Activated naive CD8-positive, alpha-beta T cell treated with anti-CD3 and anti-CD28 coated beads, Interleukin-2, amount 50 U/mL, for 24 hours (primary cell): Measurements from ENCODE around the gene FAM72A.
A peak's percentile ranks its signal among the peaks of the same experiment; 100 is the strongest.

Source experiments
- ATAC-seq: fragments of 150-1000 bp; cut with Tn5 transposase; one replicate; pipeline ENCODE4 v1.10.0; 2021
- DNase-seq: peaks from one replicate; pipeline ENCODE4 v3.0.0; 2021
- H3K27ac Mint-ChIP-seq: one replicate; pipeline ENCODE4 v1.8.0; 2021; ENCODE audit warnings: mild to moderate bottlenecking, mixed read lengths
- H3K27me3 Mint-ChIP-seq: one replicate; pipeline ENCODE4 v1.8.0; 2021; ENCODE audit warnings: mixed read lengths
- H3K36me3 Mint-ChIP-seq: one replicate; pipeline ENCODE4 v1.8.0; 2021; ENCODE audit warnings: low read depth, mixed read lengths
- H3K4me1 Mint-ChIP-seq: one replicate; pipeline ENCODE4 v1.8.0; 2021; ENCODE audit warnings: mixed read lengths
- H3K4me3 Mint-ChIP-seq: one replicate; pipeline ENCODE4 v1.8.0; 2021; ENCODE audit warnings: mild to moderate bottlenecking, moderate library complexity, mixed read lengths
- H3K9me3 Mint-ChIP-seq: one replicate; pipeline ENCODE4 v1.8.0; 2021; ENCODE audit warnings: mixed read lengths

The FAM72A gene

DNA sequence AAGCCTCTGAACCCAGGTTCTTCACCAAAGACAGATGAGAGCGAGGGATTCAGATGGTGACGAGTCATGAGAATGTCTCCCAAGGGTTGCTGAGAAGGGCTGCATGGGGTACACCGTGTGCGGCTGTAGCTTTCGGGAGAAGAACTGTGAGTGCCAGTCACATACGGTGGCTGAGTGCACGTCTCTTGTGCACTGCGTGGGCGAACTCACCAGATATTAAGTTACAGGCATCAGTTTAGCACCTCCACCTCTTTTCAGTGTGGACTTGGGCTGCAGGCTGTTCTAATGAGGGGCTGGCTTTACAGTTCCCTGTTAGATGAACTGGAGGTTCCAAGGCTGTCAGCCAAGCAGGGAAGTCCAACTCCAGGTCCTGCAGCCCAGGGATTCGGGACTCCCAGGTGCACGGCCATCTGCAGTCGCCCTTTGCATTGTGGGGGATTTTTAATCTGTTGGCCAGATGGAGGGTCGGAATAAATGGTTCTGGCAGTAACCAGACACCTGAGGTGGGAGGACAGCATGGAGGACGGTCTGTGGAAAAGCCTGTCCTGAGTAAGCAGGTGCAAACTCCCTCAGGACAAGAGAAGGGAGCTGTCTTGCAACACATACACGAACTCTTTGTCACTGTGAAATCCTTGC is 59.0 kb downstream of the FAM72A start:
- Mint-ChIP-seq H3K36me3 (peaks cover 1% of the 10 kb centered on the region), H3K27me3 (peaks cover 18% of the 10 kb centered on the region), H3K27ac (no peak overlapping the region), H3K4me1 (peaks cover 7% of the 10 kb centered on the region), H3K4me3 (no peak overlapping the region), H3K9me3 (peaks cover 3% of the 10 kb centered on the region)
- DNase-seq (no peak), ATAC-seq (no peak)

- ATAC-seq: peak; percentile 66
- no peak overlapping the region for H3K27ac Mint-ChIP-seq
- no peak overlapping the region for H3K4me3 Mint-ChIP-seq
- H3K4me1 Mint-ChIP-seq: peaks cover 7% of the 10 kb centered on the region
- peaks cover 1% of the 10 kb centered on the region for H3K36me3 Mint-ChIP-seq
- peaks cover 25% of the 10 kb centered on the region for H3K27me3 Mint-ChIP-seq
- no peaks in the 10 kb centered on the region for H3K9me3 Mint-ChIP-seq
- no peak for DNase-seq
Observed at GRCh38 chr1:206142770-206143169, 59.9 kb downstream of the FAM72A start.

- H3K36me3 Mint-ChIP-seq: peaks cover 1% of the 10 kb centered on the region
- DNase-seq (no peak), ATAC-seq (no peak)
- H3K27ac Mint-ChIP-seq: no peak overlapping the region
- peaks cover 7% of the 10 kb centered on the region for H3K4me1 Mint-ChIP-seq
- H3K4me3 Mint-ChIP-seq: no peak overlapping the region
- H3K9me3 Mint-ChIP-seq: no peaks in the 10 kb centered on the region
- peaks cover 26% of the 10 kb centered on the region for H3K27me3 Mint-ChIP-seq
Observed at GRCh38 chr1:206142011-206142410, 60.6 kb downstream of the FAM72A start.

DNA sequence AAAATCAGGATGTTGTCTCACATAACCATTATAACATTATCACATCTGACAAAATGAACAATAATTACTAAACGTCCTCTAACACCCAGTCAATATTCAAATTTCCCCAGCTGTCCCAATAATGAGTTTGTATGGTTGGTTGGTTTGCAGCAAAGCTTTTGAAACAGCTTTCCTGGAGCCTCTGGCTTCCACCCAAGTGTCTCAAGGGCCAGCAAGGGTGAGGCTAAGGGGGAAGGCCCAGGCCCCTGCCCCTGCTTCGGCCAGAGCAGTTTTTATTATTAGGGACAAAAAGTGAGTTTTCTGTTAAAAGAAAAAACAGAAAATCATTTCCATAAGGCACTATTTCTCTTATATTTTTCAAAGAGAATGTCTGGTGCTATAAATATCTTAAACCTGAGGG is 66.4 kb downstream of the FAM72A start:
- H3K27me3 Mint-ChIP-seq: peaks cover 25% of the 10 kb centered on the region
- no peaks in the 10 kb centered on the region for H3K9me3 Mint-ChIP-seq
- H3K4me1 Mint-ChIP-seq: no peaks in the 10 kb centered on the region
- peaks cover 1% of the 10 kb centered on the region for H3K36me3 Mint-ChIP-seq
- no peak overlapping the region for H3K27ac Mint-ChIP-seq
- no peak overlapping the region for H3K4me3 Mint-ChIP-seq
- no peak for ATAC-seq
- DNase-seq: no peak
